Activated CD4-positive, alpha-beta T cell treated with anti-CD3 and anti-CD28 coated beads, Interleukin-2, amount 10 ng/mL, durations not matched to agents 7 days and 5 days (primary cell): ENCODE data around the gene SEC23B. TPM values are rescaled to one million over a fixed set of nuclear protein-coding genes. Genes with fewer than 3 reads are reported as not detected.
"Not testable (repeated sequence)": the region's sequence is repeated elsewhere in the genome, so short reads cannot be mapped to it uniquely, and the experiment has no call there.

Source experiments
- CTCF ChIA-PET: fragments of 350-600 bp; sonication (Branson Sonifier 250); formaldehyde crosslinking; loops from one replicate; lab custom pipeline; 2021; ENCODE audit warnings: antibody characterized with exemption; lab: Charles Lee
- POLR2A ChIA-PET: fragments of 350-600 bp; sonication (Branson Sonifier 250); formaldehyde crosslinking; loops from one replicate; lab custom pipeline; 2021; ENCODE audit warnings: antibody characterized with exemption; lab: Charles Lee
- DNase-seq: peaks from one replicate; pipeline ENCODE4 v3.0.0-alpha.2; 2020
- H3K27ac Mint-ChIP-seq: one replicate; pipeline ENCODE4 v1.8.0; 2021; ENCODE audit warnings: mild to moderate bottlenecking, moderate library complexity, mixed read lengths
- H3K27me3 Mint-ChIP-seq: one replicate; pipeline ENCODE4 v1.8.0; 2021; ENCODE audit warnings: mixed read lengths
- H3K36me3 Mint-ChIP-seq: one replicate; pipeline ENCODE4 v1.8.0; 2021; ENCODE audit warnings: low read depth, mixed read lengths
- H3K4me1 Mint-ChIP-seq: one replicate; pipeline ENCODE4 v1.8.0; 2021; ENCODE audit warnings: mixed read lengths
- H3K4me3 Mint-ChIP-seq: one replicate; pipeline ENCODE4 v1.8.0; 2021; ENCODE audit warnings: mild to moderate bottlenecking, moderate library complexity, mixed read lengths
- H3K9me3 Mint-ChIP-seq: one replicate; pipeline ENCODE4 v1.8.0; 2021; ENCODE audit warnings: mixed read lengths
- total RNA-seq, 2 experiments: library from RNA; stranded (reverse); gene quantifications; one replicate each; pipeline ENCODE4 v1.2.3, GENCODE V29; 2021

Gene SEC23B
- total RNA-seq, 2 experiments from 2014 or later = 65.8 to 69.6 TPM

DNA sequence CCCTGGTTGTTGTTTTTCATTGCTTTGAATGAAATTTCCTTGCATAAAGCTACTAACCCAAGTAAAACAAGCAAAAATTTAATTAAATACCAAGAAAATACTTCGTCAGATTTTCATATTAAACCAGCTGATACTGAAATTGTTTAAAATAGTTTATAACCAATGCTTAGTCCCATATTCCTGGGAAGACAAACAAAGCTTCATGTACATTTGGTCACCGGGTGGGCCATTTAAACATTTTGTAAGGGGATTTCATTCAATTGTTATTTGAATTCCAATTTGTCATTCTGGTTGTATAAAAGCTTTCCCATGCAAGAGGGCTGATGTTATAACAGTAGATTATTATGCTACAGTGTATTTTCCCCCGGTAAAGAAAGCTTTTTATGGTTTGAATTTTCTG is 10.1 kb upstream of the SEC23B start:
- H3K36me3 Mint-ChIP-seq = peaks cover 8% of the 10 kb centered on the region
- no peak overlapping the region for H3K27ac Mint-ChIP-seq
- peak overlapping the region; percentile 88 for H3K4me3 Mint-ChIP-seq
- H3K27me3 Mint-ChIP-seq = no peaks in the 10 kb centered on the region
- peaks cover 26% of the 10 kb centered on the region for H3K4me1 Mint-ChIP-seq
- ChIA-PET CTCF (interaction anchor here (1.0 to 3.9 kb wide), 7 partner anchors 9 to 31 kb away, joined by 3 to 29 read pairs (median 4); partner anchors contain the start of genes DZANK1, POLR3F and SEC23B), POLR2A (interaction anchor here (1.6 kb wide), 1 partner anchor 10 kb away, joined by 5 read pairs; the partner anchor contains the start of gene SEC23B)
- no peak for DNase-seq
- no peaks in the 10 kb centered on the region for H3K9me3 Mint-ChIP-seq

DNA sequence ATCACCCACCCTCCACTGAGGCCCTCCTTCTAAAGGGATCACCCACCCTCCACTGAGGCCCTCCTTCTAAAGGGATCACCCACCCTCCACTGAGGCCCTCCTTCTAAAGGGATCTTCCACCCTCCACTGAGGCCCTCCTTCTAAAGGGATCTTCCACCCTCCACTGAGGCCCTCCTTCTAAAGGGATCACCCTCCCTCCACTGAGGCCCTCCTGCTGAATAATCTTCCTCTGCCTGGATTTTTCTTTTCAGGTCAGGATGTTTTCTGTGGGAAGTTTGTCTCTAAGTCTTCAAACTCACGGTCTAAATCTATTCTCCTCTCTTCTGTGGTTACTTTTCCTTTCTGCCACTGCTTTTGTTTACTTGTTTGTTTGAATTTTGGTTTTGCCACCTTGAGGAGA is 6.1 kb upstream of the SEC23B start:
- H3K27ac Mint-ChIP-seq, H3K36me3 Mint-ChIP-seq, DNase-seq, H3K9me3 Mint-ChIP-seq, H3K4me3 Mint-ChIP-seq, POLR2A ChIA-PET, H3K27me3 Mint-ChIP-seq, CTCF ChIA-PET: not testable (repeated sequence)
- H3K4me1 Mint-ChIP-seq = peaks cover 18% of the 10 kb centered on the region

DNA sequence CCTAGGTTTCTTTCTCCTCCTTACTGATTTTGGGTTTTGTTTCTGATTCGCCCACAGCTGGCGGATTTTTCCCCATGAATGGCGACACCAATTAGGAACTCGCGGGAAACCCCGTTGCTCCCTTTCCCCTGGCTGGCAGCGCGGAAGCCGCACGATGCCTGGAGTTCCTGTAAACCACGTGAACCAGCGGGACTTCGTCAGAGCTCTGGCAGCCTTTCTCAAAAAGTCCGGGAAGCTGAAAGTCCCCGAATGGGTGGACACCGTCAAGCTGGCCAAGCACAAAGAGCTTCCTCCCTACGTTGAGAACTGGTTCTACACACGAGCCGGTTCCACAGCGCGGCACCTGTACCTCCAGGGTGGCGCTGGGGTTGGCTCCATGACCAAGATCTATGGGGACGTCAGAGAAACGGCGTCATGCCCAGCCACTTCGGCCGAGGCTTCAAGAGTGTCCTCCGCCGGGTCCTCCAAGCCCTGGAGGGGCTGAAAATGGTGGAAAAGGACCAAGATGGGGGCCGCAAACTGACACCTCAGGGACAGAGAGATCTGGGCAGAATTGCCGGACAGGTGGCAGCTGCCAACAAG is 3.2 kb upstream of the SEC23B start:
- no peaks in the 10 kb centered on the region for H3K27me3 Mint-ChIP-seq
- H3K27ac Mint-ChIP-seq = no peak overlapping the region
- peaks cover 33% of the 10 kb centered on the region for H3K4me1 Mint-ChIP-seq
- CTCF ChIA-PET = interaction anchor here (1.0 to 4.2 kb wide), 3 partner anchors 7 to 22 kb away, joined by 3 to 29 read pairs (median 3); partner anchors contain the start of gene RBBP9
- H3K36me3 Mint-ChIP-seq = peaks cover 9% of the 10 kb centered on the region
- POLR2A ChIA-PET = no interaction called here
- no peak for DNase-seq
- H3K4me3 Mint-ChIP-seq = no peak overlapping the region
- H3K9me3 Mint-ChIP-seq = no peaks in the 10 kb centered on the region

DNA sequence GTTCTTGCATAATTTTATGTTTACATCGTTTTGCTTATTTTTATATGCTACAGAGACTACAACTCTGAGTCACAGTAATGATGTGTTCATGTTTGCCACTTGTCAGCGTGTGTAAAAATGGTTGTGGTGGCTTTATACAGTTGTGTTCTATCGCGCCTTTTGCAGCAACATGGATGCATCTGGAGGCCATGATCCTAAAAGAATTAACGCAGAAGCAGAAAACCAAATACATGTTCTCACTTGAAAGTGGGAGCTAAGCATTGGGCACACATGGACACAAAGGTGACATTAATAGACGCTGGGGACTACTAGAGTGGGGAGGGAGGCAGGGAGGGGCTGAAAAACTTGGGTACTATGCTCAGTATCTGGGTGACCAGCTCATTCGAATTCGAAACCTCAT is 996 bp upstream of the SEC23B start:
- DNase-seq = peak; percentile 28
- ChIA-PET CTCF (interaction anchor here (1.1 to 4.2 kb wide), 4 partner anchors 10 to 57 kb away, joined by 3 to 29 read pairs (median 4); partner anchors contain the start of gene RBBP9), POLR2A (interaction anchor here (0.8 to 1.0 kb wide), 3 partner anchors 9 to 40 kb away, joined by 3 to 5 read pairs (median 3); partner anchors contain the start of genes DZANK1, POLR3F and RBBP9)
- Mint-ChIP-seq H3K36me3 (peaks cover 29% of the 10 kb centered on the region), H3K4me1 (peaks cover 51% of the 10 kb centered on the region), H3K4me3 (peak overlapping the region; percentile 100), H3K27me3 (no peaks in the 10 kb centered on the region), H3K27ac (peak overlapping the region; percentile 100), H3K9me3 (no peaks in the 10 kb centered on the region)

DNA sequence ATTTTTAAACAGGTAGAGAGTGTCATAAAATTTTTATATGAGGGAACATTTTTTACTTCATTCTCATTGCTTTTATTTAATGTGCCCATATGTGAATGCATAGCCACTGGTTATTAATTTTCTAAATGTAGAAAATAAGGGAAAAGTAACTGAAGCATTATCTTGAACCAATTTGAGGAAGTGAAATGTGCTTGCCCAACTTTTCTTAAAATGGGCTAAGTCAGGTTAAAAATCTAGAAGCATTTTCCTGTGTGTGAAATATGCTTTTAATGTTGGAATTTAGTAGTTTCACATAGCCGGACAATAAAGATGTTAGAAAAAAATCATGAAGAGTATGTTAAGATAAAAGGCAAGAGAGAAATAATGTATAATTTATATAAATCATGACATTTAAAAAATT is 3.8 kb downstream of the SEC23B start:
- H3K36me3 Mint-ChIP-seq = peaks cover 44% of the 10 kb centered on the region
- CTCF ChIA-PET = no interaction called here
- no peak for DNase-seq
- H3K4me3 Mint-ChIP-seq = no peak overlapping the region
- no peak overlapping the region for H3K27ac Mint-ChIP-seq
- no peaks in the 10 kb centered on the region for H3K27me3 Mint-ChIP-seq
- peaks cover 51% of the 10 kb centered on the region for H3K4me1 Mint-ChIP-seq
- no peaks in the 10 kb centered on the region for H3K9me3 Mint-ChIP-seq
- POLR2A ChIA-PET = no interaction called here

DNA sequence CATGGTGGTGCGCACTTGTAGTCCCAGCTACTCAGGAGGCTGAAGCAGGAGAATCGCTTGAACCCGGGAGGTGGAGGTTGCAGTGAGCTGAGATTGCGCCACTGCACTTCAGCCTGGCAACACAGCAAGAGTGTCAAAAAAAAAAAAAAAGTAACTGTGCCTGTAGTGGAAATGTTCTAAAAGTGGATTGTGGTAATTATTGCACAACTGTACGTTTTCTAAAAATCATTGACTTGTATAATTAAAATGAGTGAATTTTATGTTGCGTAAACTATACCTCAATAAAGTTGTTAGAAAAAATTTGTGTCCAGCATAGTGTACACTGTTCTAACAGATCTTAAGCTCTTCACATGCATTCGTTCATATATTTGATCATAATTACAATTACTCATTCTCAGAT is 5.5 kb downstream of the SEC23B start:
- no peak for DNase-seq
- H3K27ac Mint-ChIP-seq = no peak overlapping the region
- ChIA-PET POLR2A (no interaction called here), CTCF (interaction anchor here (1.1 kb wide), 1 partner anchor 9 kb away, joined by 3 read pairs; no protein-coding TSS in a partner anchor)
- peaks cover 40% of the 10 kb centered on the region for H3K4me1 Mint-ChIP-seq
- H3K36me3 Mint-ChIP-seq = peaks cover 42% of the 10 kb centered on the region
- no peak overlapping the region for H3K4me3 Mint-ChIP-seq
- no peaks in the 10 kb centered on the region for H3K27me3 Mint-ChIP-seq
- H3K9me3 Mint-ChIP-seq = no peaks in the 10 kb centered on the region

DNA sequence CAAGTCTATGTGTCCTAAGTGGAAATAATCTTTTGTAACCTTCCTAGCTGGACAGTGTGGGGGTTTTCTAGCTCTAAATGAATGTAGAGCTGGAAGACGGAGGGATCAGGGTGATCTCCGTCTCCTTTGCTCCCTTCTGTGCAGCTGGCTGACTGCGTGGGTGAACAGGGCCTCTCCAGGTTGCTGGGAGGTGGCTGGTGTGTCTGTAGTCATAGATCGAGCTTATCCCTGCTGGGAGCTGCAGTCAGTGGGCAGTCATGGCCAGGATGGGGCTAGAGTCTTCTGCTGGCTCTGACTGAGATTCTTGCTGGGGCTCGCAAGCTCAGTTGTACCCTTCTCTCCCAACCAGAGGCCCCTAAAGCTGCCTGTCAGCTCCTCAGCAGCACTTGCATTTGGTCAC is 6.4 kb downstream of the SEC23B start:
- H3K27ac Mint-ChIP-seq = no peak overlapping the region
- POLR2A ChIA-PET = no interaction called here
- no peaks in the 10 kb centered on the region for H3K27me3 Mint-ChIP-seq
- H3K9me3 Mint-ChIP-seq = no peaks in the 10 kb centered on the region
- H3K4me3 Mint-ChIP-seq = no peak overlapping the region
- H3K4me1 Mint-ChIP-seq = peaks cover 32% of the 10 kb centered on the region
- peaks cover 41% of the 10 kb centered on the region for H3K36me3 Mint-ChIP-seq
- CTCF ChIA-PET = interaction anchor here (0.6 to 1.7 kb wide), 3 partner anchors 15 to 130 kb away, joined by 3 to 4 read pairs (median 3); no protein-coding TSS in a partner anchor
- no peak for DNase-seq

DNA sequence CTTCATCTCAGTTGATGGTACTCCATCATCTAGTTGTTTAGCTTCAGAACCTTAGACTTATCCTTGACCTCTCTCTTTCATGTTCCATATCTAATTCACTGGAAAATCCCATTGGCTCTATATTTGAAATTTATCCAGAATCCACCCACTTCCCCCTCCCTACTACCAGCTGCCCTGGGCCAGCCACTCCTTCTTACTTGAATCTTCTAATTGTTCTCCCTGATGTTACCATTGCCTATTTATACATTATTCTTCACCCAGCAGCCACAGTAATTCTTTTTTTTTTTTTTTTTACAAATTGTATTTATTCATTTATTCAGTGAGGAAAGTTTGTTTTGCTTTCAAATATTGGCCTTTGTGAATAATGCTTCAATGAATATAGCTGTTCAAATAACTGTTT is 8.2 kb downstream of the SEC23B start:
- H3K36me3 Mint-ChIP-seq = peaks cover 23% of the 10 kb centered on the region
- H3K9me3 Mint-ChIP-seq = no peaks in the 10 kb centered on the region
- H3K27ac Mint-ChIP-seq = no peak overlapping the region

DNA sequence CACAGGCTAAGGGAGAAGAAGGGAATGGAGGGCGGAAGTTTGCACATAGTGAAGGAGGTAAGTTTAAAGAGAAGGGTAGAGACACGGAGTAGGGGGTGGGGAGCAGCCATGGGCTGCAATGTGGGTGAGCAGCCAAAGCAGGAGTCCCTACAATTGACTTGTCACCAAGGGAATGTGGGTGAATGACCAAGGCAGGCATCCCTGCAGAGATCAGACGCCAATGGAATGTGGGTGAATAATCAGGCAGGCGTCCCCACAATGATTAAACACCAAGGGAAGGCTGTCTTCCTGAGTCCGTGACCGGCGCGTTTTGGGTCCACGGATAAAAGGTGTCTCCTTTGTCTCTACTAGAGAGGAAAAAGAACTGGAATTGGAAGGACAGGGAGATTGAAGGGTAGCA is 14.3 kb downstream of the SEC23B start:
- CTCF ChIA-PET, DNase-seq, H3K27me3 Mint-ChIP-seq, H3K27ac Mint-ChIP-seq, H3K4me1 Mint-ChIP-seq, POLR2A ChIA-PET, H3K4me3 Mint-ChIP-seq, H3K9me3 Mint-ChIP-seq: not testable (repeated sequence)
- peaks cover 20% of the 10 kb centered on the region for H3K36me3 Mint-ChIP-seq

More for the DNA sequence above, 8.2 kb downstream of the SEC23B start:
- CTCF ChIA-PET = interaction anchor here (0.7 to 1.7 kb wide), 3 partner anchors 11 to 150 kb away, joined by 3 to 4 read pairs (median 3); no protein-coding TSS in a partner anchor
- no peaks in the 10 kb centered on the region for H3K27me3 Mint-ChIP-seq
- POLR2A ChIA-PET = interaction anchor here (0.6 kb wide), 1 partner anchor 275 kb away, joined by 4 read pairs; no protein-coding TSS in a partner anchor
- H3K4me3 Mint-ChIP-seq = no peak overlapping the region
- peaks cover 15% of the 10 kb centered on the region for H3K4me1 Mint-ChIP-seq
- DNase-seq = no peak

DNA sequence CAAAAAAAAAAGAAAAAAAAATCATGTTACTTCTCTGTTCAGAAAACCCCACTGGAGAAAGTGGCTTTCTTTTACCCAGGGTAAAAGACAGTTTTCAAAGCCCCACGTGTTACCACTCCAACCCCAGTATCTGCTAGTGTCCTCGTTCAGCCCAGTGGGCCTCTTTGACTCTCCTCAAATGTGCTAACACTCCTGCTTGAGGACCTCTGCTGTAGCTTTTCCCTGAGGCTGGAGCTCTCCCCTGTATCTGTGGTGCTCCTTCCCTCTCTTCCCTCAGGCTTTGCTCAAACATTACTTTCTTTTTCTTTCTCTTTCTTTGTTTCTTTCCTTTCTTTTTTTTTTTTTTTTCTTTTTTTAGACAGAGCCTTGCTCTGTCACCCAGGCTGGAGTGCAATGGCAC is 15.3 kb downstream of the SEC23B start:
- no peaks in the 10 kb centered on the region for H3K4me1 Mint-ChIP-seq
- H3K4me3 Mint-ChIP-seq = no peak overlapping the region
- H3K9me3 Mint-ChIP-seq = no peaks in the 10 kb centered on the region
- H3K27ac Mint-ChIP-seq = no peak overlapping the region
- CTCF ChIA-PET = no interaction called here
- DNase-seq = no peak
- POLR2A ChIA-PET = no interaction called here
- H3K27me3 Mint-ChIP-seq = no peaks in the 10 kb centered on the region
- peaks cover 26% of the 10 kb centered on the region for H3K36me3 Mint-ChIP-seq

DNA sequence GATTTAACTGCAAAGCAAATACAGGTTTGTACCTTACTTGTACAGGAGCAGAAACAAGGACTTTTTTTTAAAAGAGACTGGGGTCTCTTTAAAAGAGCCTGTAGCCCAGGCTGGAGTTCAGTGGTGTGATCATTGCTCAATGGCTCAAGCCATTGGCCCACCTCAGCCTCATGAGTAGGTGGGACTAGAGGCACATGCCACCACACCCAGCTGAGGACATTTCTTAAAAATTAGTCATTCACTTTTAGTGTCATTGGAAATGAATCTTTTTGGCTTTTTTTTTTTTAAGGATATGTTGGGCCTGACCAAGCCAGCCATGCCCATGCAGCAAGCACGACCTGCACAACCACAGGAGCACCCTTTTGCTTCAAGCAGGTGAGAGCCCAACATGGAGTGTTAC is 16.9 kb downstream of the SEC23B start:
- H3K4me3 Mint-ChIP-seq = no peak overlapping the region
- DNase-seq = no peak
- H3K27me3 Mint-ChIP-seq = no peaks in the 10 kb centered on the region
- POLR2A ChIA-PET = no interaction called here
- CTCF ChIA-PET = no interaction called here
- no peak overlapping the region for H3K27ac Mint-ChIP-seq
- H3K4me1 Mint-ChIP-seq = no peaks in the 10 kb centered on the region
- no peaks in the 10 kb centered on the region for H3K9me3 Mint-ChIP-seq
- peaks cover 35% of the 10 kb centered on the region for H3K36me3 Mint-ChIP-seq

DNA sequence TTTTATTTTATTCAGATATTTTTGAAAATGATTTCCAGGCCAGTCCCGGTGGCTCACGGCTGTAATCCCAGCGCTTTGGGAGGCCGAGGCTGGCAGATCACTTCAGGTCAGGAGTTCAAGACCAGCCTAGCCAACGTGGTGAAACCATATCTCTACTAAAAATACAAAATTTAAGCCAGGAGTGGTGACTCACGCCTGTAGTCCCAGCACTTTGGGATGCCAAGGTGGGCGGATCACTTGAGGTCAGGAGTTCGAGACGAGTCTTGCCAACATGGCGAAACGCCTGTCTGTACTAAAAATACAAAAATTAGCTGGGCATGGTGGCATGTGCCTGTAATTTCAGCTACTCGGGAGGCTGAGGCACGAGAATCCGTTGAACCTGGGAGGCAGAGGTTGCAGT is 19.0 kb downstream of the SEC23B start:
- POLR2A ChIA-PET, H3K4me1 Mint-ChIP-seq, DNase-seq, H3K9me3 Mint-ChIP-seq, CTCF ChIA-PET, H3K27me3 Mint-ChIP-seq, H3K4me3 Mint-ChIP-seq: not testable (repeated sequence)
- Mint-ChIP-seq H3K27ac (peak overlapping the region; percentile 54), H3K36me3 (peaks cover 48% of the 10 kb centered on the region)

DNA sequence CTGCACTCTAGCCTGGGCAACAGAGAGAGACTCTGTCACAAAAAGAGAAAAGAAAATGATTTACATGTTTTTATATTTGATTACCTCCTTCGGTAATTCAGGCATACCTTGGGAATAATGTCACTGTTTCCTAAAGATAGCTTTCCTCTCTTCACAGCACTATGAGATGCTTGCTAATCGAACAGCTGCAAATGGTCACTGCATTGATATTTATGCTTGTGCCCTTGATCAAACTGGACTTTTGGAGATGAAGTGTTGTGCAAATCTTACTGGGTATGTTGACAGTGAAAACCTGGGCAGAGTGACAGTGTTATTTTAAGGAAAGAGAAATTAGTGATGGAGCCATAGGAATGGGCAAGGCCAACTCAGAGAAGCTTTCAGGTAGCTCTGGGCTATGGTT is 19.6 kb downstream of the SEC23B start:
- Mint-ChIP-seq H3K36me3 (peaks cover 54% of the 10 kb centered on the region), H3K4me3 (no peak overlapping the region)
- no peak for DNase-seq

More for the DNA sequence above, 19.6 kb downstream of the SEC23B start:
- ChIA-PET POLR2A (no interaction called here), CTCF (no interaction called here)
- Mint-ChIP-seq H3K9me3 (no peaks in the 10 kb centered on the region), H3K4me1 (no peaks in the 10 kb centered on the region), H3K27ac (peak overlapping the region; percentile 37), H3K27me3 (no peaks in the 10 kb centered on the region)
